GM10266 (cell line): ENCODE data around the gene SLC5A9.

Experiments used
- DNase-seq: peaks from one replicate; pipeline ENCODE4 v3.0.0; 2012; ENCODE audit errors: extremely low spot score
- TF ChIP-seq, protein P1 (sequence below): IDR thresholded peaks from 2 replicates; pipeline ENCODE4 v1.5.1; 2012; ENCODE audit warnings: mild to moderate bottlenecking, low read depth; ENCODE audit not compliant: control insufficient read depth, insufficient read depth; ENCODE audit errors: missing control alignments

SLC5A9 gene

GRCh38 chr1:48228156-48228555 lies 5.6 kb downstream of the SLC5A9 start:
- TF ChIP-seq, protein P1, sequence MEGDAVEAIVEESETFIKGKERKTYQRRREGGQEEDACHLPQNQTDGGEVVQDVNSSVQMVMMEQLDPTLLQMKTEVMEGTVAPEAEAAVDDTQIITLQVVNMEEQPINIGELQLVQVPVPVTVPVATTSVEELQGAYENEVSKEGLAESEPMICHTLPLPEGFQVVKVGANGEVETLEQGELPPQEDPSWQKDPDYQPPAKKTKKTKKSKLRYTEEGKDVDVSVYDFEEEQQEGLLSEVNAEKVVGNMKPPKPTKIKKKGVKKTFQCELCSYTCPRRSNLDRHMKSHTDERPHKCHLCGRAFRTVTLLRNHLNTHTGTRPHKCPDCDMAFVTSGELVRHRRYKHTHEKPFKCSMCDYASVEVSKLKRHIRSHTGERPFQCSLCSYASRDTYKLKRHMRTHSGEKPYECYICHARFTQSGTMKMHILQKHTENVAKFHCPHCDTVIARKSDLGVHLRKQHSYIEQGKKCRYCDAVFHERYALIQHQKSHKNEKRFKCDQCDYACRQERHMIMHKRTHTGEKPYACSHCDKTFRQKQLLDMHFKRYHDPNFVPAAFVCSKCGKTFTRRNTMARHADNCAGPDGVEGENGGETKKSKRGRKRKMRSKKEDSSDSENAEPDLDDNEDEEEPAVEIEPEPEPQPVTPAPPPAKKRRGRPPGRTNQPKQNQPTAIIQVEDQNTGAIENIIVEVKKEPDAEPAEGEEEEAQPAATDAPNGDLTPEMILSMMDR = no peak
- no peak for DNase-seq

- no peak for DNase-seq
- TF ChIP-seq, protein P1 = no peak
These were observed 6.8 kb downstream of the SLC5A9 start for GRCh38 chr1:48229317-48229716.

- TF ChIP-seq, protein P1 = no peak
- DNase-seq = no peak
These were observed 7.7 kb downstream of the SLC5A9 start for GRCh38 chr1:48230236-48230635.

DNA sequence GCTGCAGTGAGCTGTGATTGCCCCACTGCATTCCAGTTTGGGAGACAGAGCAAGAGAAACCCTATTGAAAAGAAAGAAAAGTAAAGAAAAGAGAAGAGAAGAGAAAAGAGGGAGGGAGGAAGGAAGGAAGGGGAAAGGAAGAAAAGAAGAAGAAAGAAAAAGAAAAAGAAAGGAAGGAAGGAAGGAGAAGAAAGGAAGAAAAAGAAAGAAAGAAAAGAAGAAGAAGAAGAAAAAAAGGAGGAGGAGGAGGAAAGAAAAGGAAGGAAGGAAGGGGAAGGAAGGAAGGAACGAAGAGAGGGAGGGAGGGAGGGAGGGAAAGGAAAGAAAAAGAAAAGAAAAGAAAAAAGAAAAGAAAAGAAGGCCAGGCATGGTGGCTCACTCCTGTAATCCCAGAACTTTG lies 10.2 kb downstream of the SLC5A9 start:
- TF ChIP-seq, protein P1 = no peak
- no peak for DNase-seq

DNA sequence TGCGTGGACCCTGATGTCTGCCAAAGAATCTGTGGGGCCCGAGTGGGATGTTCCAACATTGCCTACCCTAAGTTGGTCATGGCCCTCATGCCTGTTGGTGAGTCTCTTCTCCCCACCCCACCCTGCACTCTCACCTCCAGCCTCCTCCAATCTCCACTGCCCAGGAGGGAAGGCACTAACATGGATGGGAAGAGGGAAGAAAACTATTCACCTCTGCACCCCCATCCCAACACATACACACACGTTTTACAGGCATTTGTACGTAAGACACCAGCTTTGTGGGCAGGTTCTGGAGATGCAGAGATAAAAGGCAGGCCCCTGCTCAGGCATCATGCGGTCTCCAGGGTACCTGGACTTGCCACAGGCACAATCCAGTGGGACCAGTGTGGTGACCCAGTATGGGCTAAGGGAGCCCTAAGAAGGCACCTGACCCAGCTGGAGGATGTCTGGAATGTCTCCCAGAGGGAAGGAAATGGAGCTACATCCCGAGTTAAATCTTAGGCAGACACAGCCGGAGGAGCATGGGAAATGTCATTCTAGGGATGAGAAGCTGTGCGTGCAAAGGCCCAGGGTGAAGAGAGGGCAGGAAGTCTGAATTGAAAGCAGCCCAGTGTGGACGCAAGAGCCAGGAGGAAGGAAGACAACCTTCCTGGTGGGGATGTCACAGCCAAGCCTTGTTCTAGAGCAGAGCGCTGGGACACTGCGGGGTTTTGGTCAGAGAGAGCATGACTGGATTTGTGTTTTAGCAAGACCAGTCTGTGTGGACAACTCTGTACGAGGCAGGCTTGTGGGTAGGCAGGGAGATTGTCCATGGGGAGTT lies 11.4 kb downstream of the SLC5A9 start:
- no peak for DNase-seq
- TF ChIP-seq, protein P1 = no peak

- TF ChIP-seq, protein P1 = no peak
- DNase-seq = no peak
These were observed 13.1 kb downstream of the SLC5A9 start for GRCh38 chr1:48235652-48236051.

DNA sequence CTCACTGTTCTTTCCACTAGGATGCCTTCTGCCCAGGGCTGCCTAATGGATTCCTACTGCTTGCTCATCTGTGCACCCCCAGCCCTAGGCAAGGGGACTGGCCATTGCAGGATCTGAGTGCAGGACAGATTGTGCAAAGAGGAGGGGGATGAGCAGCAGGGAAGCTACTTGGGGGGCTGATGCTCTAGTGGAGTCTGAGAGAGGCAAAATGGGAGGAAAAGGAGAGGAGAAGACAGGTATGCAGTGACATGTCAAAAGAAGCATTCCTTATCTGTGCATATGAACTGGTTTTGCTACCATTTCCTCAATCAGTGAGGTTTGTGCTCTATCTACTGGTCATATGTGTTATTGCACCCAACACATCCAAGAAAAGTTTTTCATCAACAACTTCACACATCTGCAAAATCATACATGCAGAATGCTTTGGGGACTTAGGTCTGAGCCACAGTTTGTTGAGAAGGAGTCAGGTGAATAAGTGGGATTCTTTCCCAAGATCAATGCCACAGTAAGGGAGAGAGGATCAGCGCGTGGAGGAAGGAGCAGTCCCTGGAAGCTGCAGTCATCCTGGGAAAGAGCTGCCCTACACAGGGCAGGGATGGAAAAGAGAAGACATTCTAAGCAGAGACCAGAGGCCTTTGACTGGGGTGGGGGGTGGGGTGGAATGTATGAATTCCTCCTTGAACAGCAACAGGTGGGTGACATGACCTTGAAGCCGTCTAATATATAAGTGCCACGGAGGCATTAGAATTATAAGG lies 14.4 kb downstream of the SLC5A9 start:
- DNase-seq = peak; percentile 49
- TF ChIP-seq, protein P1 = peak; percentile 46
